H1 (cell line): ENCODE results near the gene ARHGEF28. TPM values are rescaled to one million over a fixed set of nuclear protein-coding genes. Genes with fewer than 3 reads are reported as not detected.

Source experiments
- CTCF ChIA-PET: fragments of 300-600 bp; sonication (Branson Sonifier 250); formaldehyde crosslinking; loops from one replicate; lab custom pipeline; 2021; ENCODE audit not compliant: partially characterized antibody; lab: Charles Lee
- POLR2A ChIA-PET: fragments of 300-600 bp; sonication (Branson Sonifier 250); formaldehyde crosslinking; loops from one replicate; lab custom pipeline; 2021; ENCODE audit warnings: inconsistent platforms; ENCODE audit not compliant: partially characterized antibody; lab: Charles Lee
- DNase-seq, 2 experiments: peaks; one replicate each; pipeline versions ENCODE4 v3.0.0 to v3.0.0-alpha.2; 2010 to 2022; ENCODE audit warnings: low spot score in 2 of 2, low read depth in 1 of 2, mixed read lengths in 1 of 2
- FAIRE-seq: peaks from 2 replicates; lab custom pipeline; 2011; peaks lifted over from hg19 to GRCh38; lab: Jason Lieb, UNC
- H2AFZ ChIP-seq: 2 replicates; pipeline ENCODE4 v1.8.1; 2012; ENCODE audit warnings: low read length, inconsistent platforms
- H2AK5ac ChIP-seq: 2 replicates; pipeline ENCODE4 v1.6.1; 2013; ENCODE audit warnings: low read depth, low read length
- H2BK120ac ChIP-seq: replicated peaks from 2 replicates; pipeline ENCODE3; 2013; ENCODE audit warnings: low read depth, low read length, inconsistent platforms
- H2BK12ac ChIP-seq: 2 replicates; pipeline ENCODE4 v1.6.1; 2013; ENCODE audit warnings: low read depth, low read length
- H2BK15ac ChIP-seq: 2 replicates; pipeline ENCODE4 v1.6.1; 2013; ENCODE audit warnings: low read length
- H2BK20ac ChIP-seq: 2 replicates; pipeline ENCODE4 v1.6.1; 2013; ENCODE audit warnings: low read length
- H2BK5ac ChIP-seq: 2 replicates; pipeline ENCODE4 v1.6.1; 2013; ENCODE audit warnings: low read depth, low read length
- H3K14ac ChIP-seq: 2 replicates; pipeline ENCODE4 v1.6.1; 2013; ENCODE audit warnings: inconsistent platforms; ENCODE audit not compliant: insufficient read length
- H3K18ac ChIP-seq: 2 replicates; pipeline ENCODE4 v1.6.1; 2013; ENCODE audit warnings: low read length; ENCODE audit errors: extremely low read depth
- H3K23ac ChIP-seq: 2 replicates; pipeline ENCODE4 v1.6.1; 2013; ENCODE audit warnings: inconsistent platforms; ENCODE audit not compliant: insufficient read length
- H3K23me2 ChIP-seq: 2 replicates; pipeline ENCODE4 v1.6.1; 2013; ENCODE audit warnings: low read depth, low read length
- H3K27ac ChIP-seq: 2 replicates; pipeline ENCODE4 v1.6.1; 2011; ENCODE audit warnings: low read depth, low read length, inconsistent platforms
- H3K27me3 ChIP-seq, 4 experiments: replicated peaks in 1 of 4; 1 replicate in 1 of 4; 2 replicates in 3 of 4; pipeline versions ENCODE4 v1.6.1 to v1.8.1; 2011 to 2013; ENCODE audit warnings: low read length in 3 of 4, mild to moderate bottlenecking in 3 of 4, inconsistent platforms in 2 of 4, mixed read lengths in 2 of 4, moderate library complexity in 1 of 4; ENCODE audit not compliant: control insufficient read depth in 3 of 4, insufficient read depth in 3 of 4; ENCODE audit errors: extremely low read depth in 1 of 4
- H3K36me3 ChIP-seq, 4 experiments: 2 replicates each; pipeline versions ENCODE4 v1.6.1 to v1.8.1; 2011 to 2013; ENCODE audit warnings: mild to moderate bottlenecking in 4 of 4, low read length in 3 of 4, moderate library complexity in 2 of 4, control low read depth in 1 of 4, inconsistent platforms in 1 of 4; ENCODE audit not compliant: insufficient read depth in 4 of 4, control insufficient read depth in 2 of 4
- H3K4ac ChIP-seq: replicated peaks from 2 replicates; pipeline ENCODE3; 2013; ENCODE audit warnings: low read length, low read depth, mixed read lengths, inconsistent platforms; ENCODE audit not compliant: insufficient read length
- H3K4me1 ChIP-seq, 4 experiments: replicated peaks in 1 of 4; 1 replicate in 1 of 4; 2 replicates in 3 of 4; pipeline versions ENCODE4 v1.6.1 to v1.8.1; 2011 to 2013; ENCODE audit warnings: low read length in 3 of 4, inconsistent platforms in 2 of 4, mixed read lengths in 1 of 4; ENCODE audit not compliant: insufficient read depth in 4 of 4, control insufficient read depth in 3 of 4
- H3K4me2 ChIP-seq, 2 experiments: 2 replicates each; pipeline versions ENCODE4 v1.6.1 to v1.8.1; 2011 to 2013; ENCODE audit warnings: low read depth in 2 of 2, low read length in 2 of 2, control low read depth in 1 of 2, inconsistent platforms in 1 of 2, mild to moderate bottlenecking in 1 of 2; ENCODE audit not compliant: insufficient read depth in 1 of 2
- H3K4me3 ChIP-seq, 4 experiments: fragments of 200-600, 300-600 bp in 1 of 4; sonication (generic), shearing (Covaris generic), sonication (Bioruptor Twin) in 1 of 4; 2 replicates each; pipeline versions ENCODE4 v1.5.1 to v1.8.1; 2011 to 2016; ENCODE audit warnings: low read length in 4 of 4, low read depth in 3 of 4, control low read depth in 2 of 4, inconsistent platforms in 2 of 4, mild to moderate bottlenecking in 2 of 4, mixed read lengths in 1 of 4, moderate library complexity in 1 of 4; ENCODE audit not compliant: insufficient read depth in 2 of 4; ENCODE audit errors: extremely low read depth in 1 of 4
- H3K56ac ChIP-seq: replicated peaks from 2 replicates; pipeline ENCODE3; 2013; ENCODE audit warnings: low read depth, mild to moderate bottlenecking, mixed read lengths, low read length, inconsistent platforms; ENCODE audit not compliant: insufficient read length
- H3K79me1 ChIP-seq: 2 replicates; pipeline ENCODE4 v1.6.1; 2013; ENCODE audit warnings: low read depth, low read length, control low read depth
- H3K79me2 ChIP-seq, 2 experiments: 2 replicates each; pipeline versions ENCODE4 v1.6.1 to v1.8.1; 2012 to 2013; ENCODE audit warnings: low read length in 2 of 2, mild to moderate bottlenecking in 2 of 2, inconsistent platforms in 1 of 2; ENCODE audit not compliant: insufficient read depth in 2 of 2, control insufficient read depth in 1 of 2
- H3K9ac ChIP-seq, 4 experiments: replicated peaks in 1 of 4; 1 replicate in 1 of 4; 2 replicates in 3 of 4; pipeline versions ENCODE4 v1.6.1 to v1.8.1; 2011 to 2013; ENCODE audit warnings: low read depth in 3 of 4, low read length in 3 of 4, control low read depth in 2 of 4, mild to moderate bottlenecking in 2 of 4, moderate library complexity in 2 of 4, inconsistent platforms in 1 of 4; ENCODE audit errors: extremely low read depth in 1 of 4
- H3K9me3 ChIP-seq, 2 experiments: 2 replicates each; pipeline versions ENCODE4 v1.6.1 to v1.8.1; 2012 to 2013; ENCODE audit warnings: mild to moderate bottlenecking in 2 of 2, moderate library complexity in 2 of 2, control low read depth in 1 of 2, inconsistent platforms in 1 of 2, low read depth in 1 of 2, low read length in 1 of 2, mixed read lengths in 1 of 2; ENCODE audit not compliant: insufficient read depth in 2 of 2
- H4K20me1 ChIP-seq, 2 experiments: replicated peaks in 1 of 2; 2 replicates each; pipeline versions ENCODE3 to v1.8.1; 2011 to 2013; ENCODE audit warnings: inconsistent platforms in 2 of 2, low read length in 2 of 2, mild to moderate bottlenecking in 1 of 2; ENCODE audit not compliant: insufficient read depth in 2 of 2, control insufficient read depth in 1 of 2
- H4K5ac ChIP-seq: 2 replicates; pipeline ENCODE4 v1.6.1; 2013; ENCODE audit warnings: low read length, low read depth, mixed read lengths, inconsistent platforms; ENCODE audit not compliant: insufficient read length
- H4K8ac ChIP-seq: 2 replicates; pipeline ENCODE4 v1.8.0; 2013; ENCODE audit warnings: mild to moderate bottlenecking, moderate library complexity, low read length, inconsistent platforms; ENCODE audit not compliant: insufficient read depth; ENCODE audit errors: extremely low read depth
- H4K91ac ChIP-seq: replicated peaks from 2 replicates; pipeline ENCODE3; 2013; ENCODE audit warnings: low read length, mixed read lengths, inconsistent platforms; ENCODE audit not compliant: insufficient read length
- ATF3 ChIP-seq: IDR thresholded peaks from 2 replicates; pipeline ENCODE4 v1.6.1; 2011; ENCODE audit warnings: low read depth, mild to moderate bottlenecking, low read length; ENCODE audit not compliant: insufficient read depth
- CBX8 ChIP-seq: fragments of 300-800, 300-1000 bp; sonication (generic); IDR thresholded peaks from 2 replicates; pipeline ENCODE4 v1.7.1; 2016; ENCODE audit warnings: low read depth, low read length, borderline replicate concordance
- CHD1 ChIP-seq: IDR thresholded peaks from 2 replicates; pipeline ENCODE4 v1.6.1; 2012; ENCODE audit warnings: low read depth, low read length, improper control_type of control experiment
- EGR1 ChIP-seq: IDR thresholded peaks from 2 replicates; pipeline ENCODE4 v1.6.1; 2011; ENCODE audit warnings: low read depth, low read length, borderline replicate concordance
- MAFK ChIP-seq: IDR thresholded peaks from 2 replicates; pipeline ENCODE4 v1.6.1; 2012; ENCODE audit warnings: low read depth, mild to moderate bottlenecking, improper control_type of control experiment, low read length
- RNF2 ChIP-seq: fragments of 200-900, 300-1000 bp; sonication (generic); IDR thresholded peaks from 2 replicates; pipeline ENCODE4 v1.7.1; 2016; ENCODE audit warnings: borderline replicate concordance, low read depth, mild to moderate bottlenecking, antibody characterized with exemption, low read length; ENCODE audit not compliant: poor library complexity, severe bottlenecking; ENCODE audit errors: missing control alignments
- SP2 ChIP-seq: IDR thresholded peaks from 2 replicates; pipeline ENCODE4 v1.6.1; 2012; ENCODE audit warnings: mild to moderate bottlenecking, low read length, inconsistent platforms
- TAF7 ChIP-seq: optimal IDR thresholded peaks from 2 replicates; pipeline ENCODE3; 2011; ENCODE audit warnings: low read depth, mild to moderate bottlenecking, inconsistent platforms, low read length, moderate library complexity, borderline replicate concordance
- TBP ChIP-seq: IDR thresholded peaks from 2 replicates; pipeline ENCODE4 v1.6.1; 2011; ENCODE audit warnings: low read depth, low read length, improper control_type of control experiment
- USF2 ChIP-seq: IDR thresholded peaks from 2 replicates; pipeline ENCODE4 v1.6.1; 2011; ENCODE audit warnings: low read length, improper control_type of control experiment
- ZNF274 ChIP-seq: IDR thresholded peaks from 2 replicates; pipeline ENCODE4 v1.7.0; 2012; ENCODE audit warnings: low read length, borderline replicate concordance; ENCODE audit errors: extremely low read depth
- WGBS, 2 experiments: shearing (Covaris generic) in 1 of 2; methylation state at CpG; one replicate each; pipeline versions ENCODE4 v1.1.6 to v1.1.7; 2013 to 2015; ENCODE audit warnings: low lambda C conversion rate in 2 of 2, mixed read lengths in 2 of 2, inconsistent platforms in 1 of 2, low coverage in 1 of 2, missing lambda C conversion rate in 1 of 2; ENCODE audit not compliant: insufficient replicate concordance in 2 of 2, insufficient coverage in 1 of 2, insufficient read length in 1 of 2; ENCODE audit errors: extremely low coverage in 1 of 2, missing lambda C conversion rate in 1 of 2; 5-methylcytosine and 5-hydroxymethylcytosine counted together
- polyA plus RNA-seq, 7 experiments: library from polyadenylated mRNA; depleted of rRNA in 3 of 7; stranded (reverse) in 5 of 7; unstranded in 2 of 7; fragments of >200 nt in 5 of 7; fragments of 200-250 nt in 2 of 7; gene quantifications; 1 replicate in 5 of 7; 2 replicates in 1 of 7; 4 replicates in 1 of 7; pipeline versions ENCODE4 v1.2.1 to v1.2.3, GENCODE V29; 2011 to 2013; ENCODE audit warnings: missing spikeins in 2 of 7, mixed read lengths in 2 of 7
- total RNA-seq: library from RNA; stranded (reverse); fragmentation: NEBNext Ultra II Directional; extraction: Animal tissue kit (Norgen Biotek cat#: 25700); gene quantifications from 2 replicates; pipeline ENCODE4 v1.2.1, GENCODE V29; 2021

The ARHGEF28 gene
- total and polyA plus RNA-seq, 2 of the 8 experiments (the other 6 are each of a cell fraction or from before 2014, with no cell fraction given): 0.33 to 1.0 TPM

- Histone ChIP-seq H3K18ac (no peak overlapping the region), H3K14ac (no peak overlapping the region), H3K4me1 (no peaks in the 10 kb centered on the region), H2AFZ (no peak overlapping the region), H2BK12ac (no peak overlapping the region), H3K79me2 (no peaks in the 10 kb centered on the region), H4K20me1 (no peaks in the 10 kb centered on the region), H2BK5ac (no peak overlapping the region), H2BK15ac (no peak overlapping the region), H3K23me2 (no peaks in the 10 kb centered on the region), H3K79me1 (no peaks in the 10 kb centered on the region), H3K4ac (no peak overlapping the region), H3K4me3 (no peak overlapping the region), H4K5ac (no peak overlapping the region), H3K23ac (no peak overlapping the region), H3K4me2 (no peak overlapping the region), H3K27ac (no peak overlapping the region), H2BK20ac (no peak overlapping the region), H4K8ac (no peak overlapping the region)
- ChIA-PET POLR2A (no interaction called here), CTCF (interaction anchor here (0.6 to 1.0 kb wide), 3 partner anchors 9 to 741 kb away, joined by 3 to 4 read pairs (median 3); no protein-coding TSS in a partner anchor)
- no peak for FAIRE-seq
- WGBS, 2 experiments: 82% methylated on average over 4 of the region's 4 CpGs; no CpG with 5 or more reads in 1 of the 2 experiments
- TF ChIP-seq CBX8 (no peak), TAF7 (no peak), CHD1 (no peak), RNF2 (no peak), ZNF274 (no peak), USF2 (no peak), ATF3 (no peak), EGR1 (no peak), TBP (no peak), MAFK (no peak), SP2 (no peak)
- TF ChIP-seq, all 59 proteins: peak for 0
- H2AK5ac ChIP-seq: no peak overlapping the region
- no peaks in the 10 kb centered on the region for H3K27me3 ChIP-seq
- H2BK120ac ChIP-seq: no peak overlapping the region
- no peak overlapping the region for H3K56ac ChIP-seq
- no peaks in the 10 kb centered on the region for H3K36me3 ChIP-seq
- no peaks in the 10 kb centered on the region for H3K9me3 ChIP-seq
- no peak overlapping the region for H4K91ac ChIP-seq
- no peak overlapping the region for H3K9ac ChIP-seq
- no peak for DNase-seq
These were observed 285.9 kb downstream of the ARHGEF28 start for GRCh38 chr5:73911761-73912393.
